ENCODE results near the gene KLF16.

KLF16 gene

DNA sequence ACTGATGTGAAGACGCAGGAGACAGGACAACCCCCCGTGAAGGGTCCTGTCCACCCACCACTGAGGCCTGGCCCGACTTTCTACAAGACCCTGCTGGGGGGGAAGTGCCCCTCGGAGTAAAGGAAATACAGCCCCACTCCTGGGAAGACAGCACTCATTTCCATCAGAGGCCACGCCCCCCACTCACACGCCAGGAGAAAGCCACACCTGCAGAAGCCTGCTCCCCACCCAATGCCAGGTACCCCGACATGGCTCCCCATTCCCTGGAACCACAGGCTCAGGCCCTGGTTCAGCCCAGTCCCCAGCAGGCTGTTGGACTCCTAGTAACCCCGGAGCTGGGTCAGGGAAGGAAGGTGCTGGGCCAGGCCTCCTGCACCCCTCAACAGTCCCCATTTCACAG, 40.4 kb downstream of the KLF16 start:
- no peak for DNase-seq (ENCODE audit: low spot score)

DNA sequence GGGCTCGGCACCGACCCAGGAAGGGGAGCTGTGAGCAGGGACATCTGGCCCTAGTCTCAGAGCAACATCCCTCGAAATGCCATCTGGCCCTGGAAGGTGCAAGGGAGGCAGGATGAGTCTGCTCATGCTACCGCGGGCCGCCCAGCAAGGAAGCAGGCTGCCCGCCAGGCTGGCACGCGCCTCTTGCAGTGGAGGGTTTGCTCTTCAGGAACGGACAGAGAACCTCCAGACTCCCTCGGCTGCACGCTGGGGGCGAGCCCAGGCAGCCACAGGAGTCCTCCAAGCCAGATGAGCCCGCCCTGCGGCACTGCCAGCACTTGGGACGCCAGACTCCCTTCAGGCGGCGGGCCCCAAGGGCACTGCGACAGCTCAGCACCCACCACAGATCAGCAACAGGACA, 41.2 kb downstream of the KLF16 start:
- peak; percentile 69 for DNase-seq (ENCODE audit: low spot score)

DNA sequence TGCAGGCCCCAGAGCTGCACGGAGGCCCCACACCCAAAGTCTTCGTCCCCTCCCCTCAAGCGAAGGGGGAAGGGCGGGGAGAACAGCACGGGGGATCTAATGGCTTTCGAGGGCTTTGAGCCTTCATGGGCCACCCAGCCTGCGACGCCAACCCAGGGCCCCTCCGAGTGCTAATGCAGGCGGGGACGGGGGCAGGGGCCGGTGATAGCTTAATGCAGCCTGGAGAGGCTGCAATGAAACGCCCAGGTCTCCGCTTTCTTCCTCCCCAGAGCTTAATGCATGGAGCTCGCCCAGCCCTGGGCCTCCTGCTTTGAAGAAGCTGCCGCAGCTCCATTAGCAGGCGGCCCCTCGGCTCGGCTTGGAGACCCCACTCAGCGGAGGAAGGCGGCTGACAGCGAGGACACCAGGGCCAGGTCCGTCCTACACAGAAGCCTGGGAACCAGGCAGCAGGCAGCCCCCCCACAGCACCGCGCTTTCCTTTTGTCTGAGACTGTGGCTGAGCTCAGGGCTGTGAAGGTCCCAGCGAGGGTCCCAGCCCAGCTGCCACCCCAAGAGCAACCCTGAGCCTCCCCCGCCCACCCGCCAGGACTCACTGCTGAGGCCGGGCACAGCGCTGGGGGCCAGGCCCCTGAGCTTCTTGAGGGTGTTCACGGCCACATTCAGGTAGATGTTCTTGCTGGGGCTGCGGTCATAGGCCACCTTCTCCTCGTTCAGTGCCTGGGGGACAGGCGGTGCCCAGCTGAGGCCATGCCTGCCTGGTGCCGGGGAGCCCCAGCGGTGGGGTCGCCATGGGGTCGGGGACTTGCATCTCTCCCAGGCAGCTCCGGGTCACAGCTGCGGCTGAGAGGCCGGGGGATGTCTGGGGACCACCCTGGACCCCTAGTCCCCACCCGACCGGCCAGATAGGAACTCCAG, 43.8 kb downstream of the KLF16 start:
- no peak for DNase-seq (ENCODE audit: low spot score)

DNA sequence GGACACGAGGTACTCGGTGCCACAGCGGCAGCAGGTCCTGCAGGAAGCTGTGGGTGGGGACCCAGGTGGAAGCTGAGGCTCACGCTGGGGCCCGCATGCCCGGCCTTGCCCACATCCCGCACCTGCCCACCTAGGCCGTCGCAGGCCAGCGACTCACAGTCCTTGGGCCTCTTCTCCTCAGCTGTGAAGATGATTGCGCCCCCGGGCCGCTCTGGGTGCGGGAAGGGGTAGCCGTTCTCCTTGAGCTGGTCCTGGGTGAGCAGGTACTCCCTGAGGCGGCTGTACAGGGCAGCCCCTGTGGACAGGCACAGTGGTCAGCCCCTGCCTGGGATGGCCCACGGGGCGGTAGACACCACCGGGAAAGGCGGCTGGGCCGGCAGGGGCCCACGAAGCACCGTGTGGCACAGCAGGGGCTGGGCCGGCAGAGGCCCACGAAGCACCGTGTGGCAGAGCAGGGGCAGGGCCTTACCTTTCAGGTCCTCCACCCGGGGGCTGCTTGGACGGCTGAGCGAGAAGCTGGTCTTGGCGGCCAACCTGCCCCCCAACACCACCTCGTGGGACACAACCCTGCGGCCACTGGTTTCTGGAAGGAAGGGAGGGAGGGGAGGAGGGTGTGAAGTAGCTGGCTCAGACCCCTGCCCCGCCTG, 44.7 kb downstream of the KLF16 start:
- no peak for DNase-seq (ENCODE audit: low spot score)

DNA sequence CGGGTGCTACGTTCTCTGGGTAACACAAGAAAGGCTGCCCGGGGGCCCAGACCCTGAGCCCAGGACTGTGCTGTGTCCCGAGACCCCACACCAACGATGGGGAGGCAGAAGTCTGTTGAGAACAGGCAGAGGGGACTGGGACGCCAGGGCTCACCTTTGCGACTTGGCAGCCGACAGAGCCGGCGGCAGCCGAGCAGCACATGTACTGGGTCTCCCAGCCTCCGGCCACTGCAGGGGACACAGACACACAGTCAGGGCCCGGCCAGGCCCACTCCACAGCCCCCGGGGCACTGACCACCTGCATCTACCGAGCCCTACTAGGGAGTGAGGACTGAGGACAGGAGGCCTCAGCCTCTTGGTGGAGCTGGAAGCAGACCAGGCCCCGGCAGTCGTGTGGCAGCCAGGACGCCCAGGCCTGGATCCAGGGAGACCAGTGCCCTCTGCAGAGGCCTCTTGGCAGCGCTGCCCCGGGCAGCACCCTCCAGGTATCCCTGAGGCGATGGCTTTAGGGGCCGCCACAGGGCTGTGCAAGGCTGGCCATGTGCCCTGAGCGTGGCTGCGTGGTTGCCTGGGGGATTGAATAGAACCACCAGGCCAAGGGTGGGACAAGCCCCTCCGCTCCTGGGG, 45.7 kb downstream of the KLF16 start:
- no peak for DNase-seq (ENCODE audit: low spot score)

DNA sequence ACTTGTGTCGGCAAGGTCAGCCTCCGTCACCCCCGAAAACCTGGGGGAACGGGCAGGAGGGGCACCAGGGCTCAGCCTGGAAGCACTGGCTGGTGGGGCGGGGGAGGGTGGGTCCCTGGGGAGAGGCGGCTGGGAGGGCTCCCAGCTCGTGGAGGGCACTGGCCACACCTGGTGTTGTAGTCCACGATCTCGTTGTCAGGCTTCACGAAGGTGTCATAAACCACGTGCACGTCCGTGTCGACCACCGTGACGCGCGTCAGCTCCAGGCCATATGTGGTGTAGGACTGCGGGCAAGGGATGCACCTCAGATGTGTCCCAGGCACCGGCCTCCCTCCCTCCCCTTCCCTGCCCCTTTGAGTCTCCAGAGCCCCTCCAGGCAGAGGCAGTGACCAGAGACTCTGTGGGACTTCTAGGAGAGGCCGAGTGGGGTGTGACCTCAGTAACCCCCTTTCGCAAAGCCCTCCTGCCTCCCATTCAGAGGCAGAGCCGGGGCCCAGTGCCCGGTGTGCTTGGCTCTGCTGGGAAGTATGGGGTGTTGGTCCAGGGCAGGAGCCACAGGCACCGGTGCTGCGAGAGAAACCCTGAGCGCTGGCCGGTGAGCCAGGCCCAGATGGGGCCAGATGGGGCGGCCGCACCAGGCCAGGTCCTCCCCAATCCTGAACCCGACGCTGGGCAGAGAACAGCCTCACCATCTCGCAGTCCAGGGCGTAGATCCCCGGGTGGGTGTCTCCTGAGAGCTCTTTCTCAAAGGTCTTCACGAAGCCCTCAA, 46.7 kb downstream of the KLF16 start:
- no peak for DNase-seq (ENCODE audit: low spot score)

- DNase-seq (ENCODE audit: low spot score), result no peak
Observed at GRCh38 chr19:1815605-1816529, 47.5 kb downstream of the KLF16 start.

DNA sequence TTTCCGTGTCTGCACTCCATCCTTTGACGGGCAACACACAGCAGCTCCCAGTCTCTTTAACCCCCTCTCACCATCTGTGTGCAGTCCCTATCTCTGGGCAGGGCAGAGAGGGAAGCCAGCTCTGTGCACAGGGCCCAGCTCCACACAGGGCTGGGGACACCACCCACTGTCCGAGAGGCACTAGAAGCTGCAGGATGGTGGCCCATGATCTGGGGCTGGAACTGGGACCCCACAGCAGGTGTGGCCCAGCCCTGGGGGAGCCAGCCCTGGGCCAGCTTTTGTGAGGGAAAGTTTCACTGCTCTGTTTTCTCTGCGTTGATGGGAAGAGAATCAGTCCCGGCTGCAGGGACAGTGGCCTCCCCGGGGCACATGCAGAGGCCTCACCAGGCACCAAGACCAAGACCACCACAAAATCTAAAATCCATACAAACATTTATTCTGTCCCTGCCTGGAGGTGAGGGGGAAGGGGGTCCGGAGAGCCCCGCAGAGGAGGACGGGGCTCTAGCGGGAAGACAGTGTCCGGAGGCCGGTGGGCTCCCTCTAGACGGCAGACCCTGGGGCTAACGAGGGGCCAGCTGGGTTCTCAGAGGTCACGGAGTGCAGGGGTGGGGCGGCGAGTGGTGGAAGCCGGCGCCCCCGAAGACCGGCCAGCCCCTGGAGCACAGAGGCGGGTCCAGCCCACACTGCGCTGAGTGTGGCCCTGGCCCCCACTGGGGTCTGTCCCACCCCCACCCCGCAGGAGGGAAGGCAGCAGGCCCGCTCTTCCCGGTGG, 48.4 kb downstream of the KLF16 start:
- no peak for DNase-seq (ENCODE audit: low spot score)

- DNase-seq (ENCODE audit: low spot score), result no peak
Observed at GRCh38 chr19:1814391-1814790, 49.0 kb downstream of the KLF16 start.

DNA sequence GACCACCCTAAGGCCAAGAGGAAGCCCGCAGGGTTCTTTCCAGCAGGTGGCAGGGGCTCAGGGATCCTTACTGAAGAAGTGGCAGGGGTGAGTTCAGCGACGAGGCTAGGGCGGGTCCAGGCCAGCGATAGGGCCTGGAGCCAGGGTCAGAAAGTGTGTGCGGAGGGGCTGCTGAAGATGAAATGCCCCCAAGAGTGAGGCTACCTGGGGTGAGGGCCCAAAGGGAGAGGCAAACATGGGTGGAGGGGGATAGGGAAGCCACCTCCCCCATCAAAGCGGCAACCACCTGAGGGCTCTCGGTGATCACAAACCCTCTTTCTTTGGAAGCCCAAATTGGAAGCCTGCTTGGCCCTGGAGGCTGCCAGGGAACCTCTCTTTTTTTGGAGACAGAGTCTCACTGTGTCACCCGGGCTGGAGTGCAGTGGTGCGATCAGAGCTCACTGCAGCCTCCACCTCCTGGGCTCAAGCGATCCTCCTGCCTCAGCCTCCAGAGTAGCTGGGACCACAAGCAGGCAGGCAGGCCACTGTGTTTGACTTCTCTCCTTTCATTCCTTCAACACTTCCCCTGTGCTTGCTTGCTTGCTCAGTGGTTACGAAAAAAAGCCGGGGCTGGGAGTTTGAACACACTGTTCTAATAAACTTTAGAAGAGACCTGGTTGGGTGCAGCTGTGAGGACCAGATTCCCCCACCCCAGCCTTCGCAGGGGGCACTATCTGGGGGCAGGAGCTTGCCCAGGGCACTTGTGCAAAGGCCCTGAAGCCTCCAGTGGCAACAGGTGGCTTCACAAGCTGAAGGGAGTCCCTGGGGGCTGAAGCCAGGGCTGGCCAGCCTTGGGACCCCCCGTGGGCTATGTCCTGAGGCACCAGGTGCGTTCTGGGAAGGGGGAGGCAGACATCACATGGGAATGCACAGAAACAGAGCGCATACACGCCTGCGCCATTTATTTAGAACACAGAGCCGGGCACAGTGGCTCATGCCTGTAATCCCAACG, 49.9 kb downstream of the KLF16 start:
- no peak for DNase-seq (ENCODE audit: low spot score)

- peak; percentile 91 for DNase-seq (ENCODE audit: low spot score)
Observed at GRCh38 chr19:1812426-1813191, 50.8 kb downstream of the KLF16 start.

DNA sequence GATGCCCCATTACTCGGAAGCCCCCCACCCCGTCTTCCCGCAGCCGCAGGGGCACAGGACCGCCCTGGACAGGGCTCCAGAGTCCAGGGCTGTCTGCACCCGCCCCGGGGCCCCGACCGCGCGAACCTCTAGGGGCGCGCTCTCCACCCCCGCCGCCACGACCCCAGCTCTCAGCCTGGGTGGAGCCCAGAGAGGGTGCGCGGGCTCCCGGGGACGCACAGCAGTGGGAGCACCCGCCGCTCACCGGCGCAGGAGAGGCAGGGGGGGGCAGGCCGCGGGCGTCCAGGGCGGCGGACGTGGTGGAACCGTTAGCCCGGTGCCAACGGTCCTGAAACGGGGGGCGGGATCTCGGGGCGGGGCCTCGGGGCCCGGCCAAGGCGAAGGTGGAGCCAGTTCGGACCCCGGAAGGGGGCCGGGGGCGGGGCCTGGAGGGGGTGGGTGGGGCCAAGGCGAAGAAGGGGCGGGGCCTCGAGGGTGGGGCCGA, 51.4 kb downstream of the KLF16 start, which contains the start of gene ATP8B3:
TSS of gene ATP8B3 (minus strand) at position 335 of the 484 bp plus-strand sequence. CDS start 540 bp downstream, outside the sequence.
- no peak for DNase-seq (ENCODE audit: low spot score)

GRCh38 chr19:1811472-1811894, 51.9 kb downstream of the KLF16 start:
- no peak for DNase-seq (ENCODE audit: low spot score)

GRCh38 chr19:1810439-1811160, 52.8 kb downstream of the KLF16 start:
- DNase-seq (ENCODE audit: low spot score), result no peak

- DNase-seq (ENCODE audit: low spot score), result no peak
Observed at GRCh38 chr19:1809678-1810077, 53.7 kb downstream of the KLF16 start.

DNA sequence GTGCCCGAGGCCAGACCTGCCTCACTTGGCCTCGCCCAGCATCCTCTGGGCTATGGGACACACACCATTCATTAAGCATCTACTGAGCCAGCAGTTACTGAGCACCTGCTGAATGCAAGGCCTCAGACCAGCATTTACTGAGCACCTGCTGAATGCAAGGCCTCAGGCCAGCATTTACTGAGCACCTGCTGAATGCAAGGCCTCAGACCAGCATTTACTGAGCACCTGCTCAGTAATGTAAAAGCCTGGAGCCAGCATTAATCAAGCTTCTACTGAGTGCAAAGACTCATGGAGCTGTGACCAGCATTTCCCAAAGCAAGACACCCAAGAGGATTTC, 55.0 kb downstream of the KLF16 start:
- no peak for DNase-seq (ENCODE audit: low spot score)

DNA sequence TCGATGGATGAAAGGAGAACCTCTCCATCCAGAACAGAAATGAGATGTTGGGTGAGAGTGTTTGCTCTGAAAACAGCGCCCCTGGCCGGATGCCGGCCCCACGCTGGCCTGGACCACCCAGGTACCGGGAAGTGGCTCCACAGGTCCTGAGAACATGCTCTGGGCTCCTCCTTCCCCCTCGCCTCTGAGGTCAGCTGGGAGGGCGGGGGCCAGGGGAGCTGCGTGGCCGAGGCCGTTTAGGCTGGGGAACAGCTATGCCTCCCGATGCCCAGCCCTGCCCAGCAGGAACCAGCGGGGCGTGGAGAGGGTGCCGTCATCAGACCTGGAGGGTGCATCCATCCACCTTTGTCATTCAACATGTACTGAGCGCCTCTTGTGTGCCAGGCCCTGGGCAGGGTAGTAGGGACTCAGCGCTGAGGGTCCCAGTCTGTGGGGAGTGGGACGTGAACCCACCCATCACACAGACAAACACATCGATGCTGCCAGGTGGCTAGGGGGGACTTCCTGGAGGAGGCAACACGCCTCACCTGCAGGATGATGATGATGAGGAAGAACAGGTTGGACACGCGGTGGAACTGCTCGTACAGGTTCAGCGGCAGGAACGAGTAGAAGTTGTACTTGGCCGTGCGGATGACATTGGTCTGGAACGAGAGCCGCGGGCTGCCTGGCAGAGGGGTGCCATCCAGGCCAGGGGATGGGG, 55.5 kb downstream of the KLF16 start:
- no peak for DNase-seq (ENCODE audit: low spot score)

All from cerebellar cortex (tissue), 1 donor.